MM.1S (cell line): ENCODE results near the gene TBC1D19.

Source experiments
- DNase-seq: peaks from one replicate; pipeline ENCODE4 v3.0.0-alpha.2; 2015
- H2AFZ ChIP-seq: fragments of 300-600 bp; sonication (generic); 2 replicates; pipeline ENCODE4 v1.6.0; 2016; ENCODE audit warnings: antibody characterized with exemption, low read length
- H3F3A ChIP-seq: fragments of 300-600 bp; sonication (generic); 2 replicates; pipeline ENCODE4 v1.6.1; 2016; ENCODE audit warnings: mild to moderate bottlenecking, antibody characterized with exemption, low read length, moderate library complexity, mixed read lengths; ENCODE audit not compliant: insufficient read depth
- H3K27ac ChIP-seq: fragments of 300-600 bp; sonication (generic); 2 replicates; pipeline ENCODE4 v1.5.1; 2016; ENCODE audit warnings: mild to moderate bottlenecking, low read length
- H3K27me3 ChIP-seq: fragments of 300-600 bp; sonication (generic); replicated peaks from 2 replicates; pipeline ENCODE4 v1.6.0; 2016; ENCODE audit warnings: low read length; ENCODE audit not compliant: insufficient read depth
- H3K36me3 ChIP-seq: fragments of 300-600 bp; sonication (generic); replicated peaks from 2 replicates; pipeline ENCODE4 v1.6.1; 2016; ENCODE audit warnings: mild to moderate bottlenecking, low read length, mixed read lengths; ENCODE audit not compliant: insufficient read depth
- H3K4me1 ChIP-seq: fragments of 300-600 bp; sonication (generic); 2 replicates; pipeline ENCODE4 v1.6.1; 2016; ENCODE audit warnings: low read length, mixed read lengths
- H3K4me2 ChIP-seq: fragments of 300-600 bp; sonication (generic); 2 replicates; pipeline ENCODE4 v1.6.0; 2016; ENCODE audit warnings: low read depth, low read length
- H3K4me3 ChIP-seq: fragments of 300-600 bp; sonication (generic); 2 replicates; pipeline ENCODE4 v1.5.1; 2016; ENCODE audit warnings: low read length, mixed read lengths
- H3K79me2 ChIP-seq: fragments of 300-600 bp; sonication (generic); 2 replicates; pipeline ENCODE4 v1.6.1; 2016; ENCODE audit warnings: mixed run types, low read length, mixed read lengths
- H3K9ac ChIP-seq: fragments of 300-600 bp; sonication (generic); 2 replicates; pipeline ENCODE4 v1.6.1; 2016; ENCODE audit warnings: low read length, mixed read lengths
- H3K9me2 ChIP-seq: fragments of 300-600 bp; sonication (generic); replicated peaks from 2 replicates; pipeline ENCODE4 v1.6.1; 2016; ENCODE audit warnings: mild to moderate bottlenecking, low read length, mixed read lengths; ENCODE audit not compliant: insufficient read depth
- H3K9me3 ChIP-seq: fragments of 300-600 bp; sonication (generic); replicated peaks from 2 replicates; pipeline ENCODE4 v1.6.1; 2016; ENCODE audit warnings: mild to moderate bottlenecking, low read length, mixed read lengths; ENCODE audit not compliant: insufficient read depth
- H4K20me1 ChIP-seq: fragments of 300-600 bp; sonication (generic); 2 replicates; pipeline ENCODE4 v1.6.1; 2016; ENCODE audit warnings: mild to moderate bottlenecking, low read length, moderate library complexity, mixed read lengths; ENCODE audit not compliant: insufficient read depth
- CTCF ChIP-seq: fragments of 300-600 bp; sonication (generic); IDR thresholded peaks from 2 replicates; pipeline ENCODE4 v1.5.1; 2016; ENCODE audit warnings: antibody characterized with exemption, low read length, mixed read lengths
- EZH2 ChIP-seq: fragments of 300-600 bp; sonication (generic); optimal IDR thresholded peaks from 2 replicates; pipeline ENCODE3; 2017; ENCODE audit warnings: low read depth, mild to moderate bottlenecking, antibody characterized with exemption, low read length, mixed read lengths
- EZH2phosphoT487 ChIP-seq: fragments of 300-600 bp; sonication (generic); IDR thresholded peaks from 2 replicates; pipeline ENCODE4 v1.6.1; 2018; ENCODE audit warnings: antibody characterized with exemption, low read length

The TBC1D19 gene

GRCh38 chr4:26751004-26751403 is 167.1 kb downstream of the TBC1D19 start:
- no peaks in the 10 kb centered on the region for H3F3A ChIP-seq
- H3K4me2 ChIP-seq, result no peak overlapping the region
- no peak for DNase-seq
- no peaks in the 10 kb centered on the region for H3K27me3 ChIP-seq
- H3K9me2 ChIP-seq, result no peaks in the 10 kb centered on the region
- peaks cover 27% of the 10 kb centered on the region for H3K4me1 ChIP-seq
- H3K79me2 ChIP-seq, result no peaks in the 10 kb centered on the region
- H3K27ac ChIP-seq, result no peak overlapping the region
- H3K36me3 ChIP-seq, result no peaks in the 10 kb centered on the region
- no peak overlapping the region for H3K9ac ChIP-seq
- H3K9me3 ChIP-seq, result no peaks in the 10 kb centered on the region
- no peak overlapping the region for H3K4me3 ChIP-seq
- TF ChIP-seq CTCF (no peak), EZH2phosphoT487 (no peak), EZH2 (no peak)
- no peaks in the 10 kb centered on the region for H4K20me1 ChIP-seq
- H2AFZ ChIP-seq, result no peak overlapping the region

GRCh38 chr4:26751838-26752237 is 168.0 kb downstream of the TBC1D19 start:
- Histone ChIP-seq H3K79me2 (no peaks in the 10 kb centered on the region), H3K4me3 (no peak overlapping the region), H3K27me3 (no peaks in the 10 kb centered on the region), H3F3A (no peaks in the 10 kb centered on the region), H3K9me2 (no peaks in the 10 kb centered on the region), H3K36me3 (no peaks in the 10 kb centered on the region), H3K9me3 (no peaks in the 10 kb centered on the region), H3K4me2 (no peak overlapping the region), H3K27ac (no peak overlapping the region), H2AFZ (no peak overlapping the region), H3K4me1 (peaks cover 25% of the 10 kb centered on the region), H3K9ac (no peak overlapping the region), H4K20me1 (no peaks in the 10 kb centered on the region)
- no peak for DNase-seq
- no peak for TF ChIP-seq CTCF
- TF ChIP-seq EZH2phosphoT487, result no peak
- no peak for TF ChIP-seq EZH2

- H3K9me2 ChIP-seq, result no peaks in the 10 kb centered on the region
- no peaks in the 10 kb centered on the region for H3K79me2 ChIP-seq
- H3K36me3 ChIP-seq, result no peaks in the 10 kb centered on the region
- H3K27me3 ChIP-seq, result no peaks in the 10 kb centered on the region
- no peaks in the 10 kb centered on the region for H3F3A ChIP-seq
- H3K9me3 ChIP-seq, result no peaks in the 10 kb centered on the region
- no peak overlapping the region for H3K4me2 ChIP-seq
- TF ChIP-seq EZH2phosphoT487 (no peak), EZH2 (no peak), CTCF (no peak)
- no peak overlapping the region for H2AFZ ChIP-seq
- no peak overlapping the region for H3K27ac ChIP-seq
- no peak overlapping the region for H3K9ac ChIP-seq
- H3K4me1 ChIP-seq, result peaks cover 13% of the 10 kb centered on the region
- no peak overlapping the region for H3K4me3 ChIP-seq
- DNase-seq, result no peak
- no peaks in the 10 kb centered on the region for H4K20me1 ChIP-seq
Observed at GRCh38 chr4:26753187-26753586, 169.3 kb downstream of the TBC1D19 start.
